ENCODE results near the gene CPNE8.
A peak's percentile ranks its signal among the peaks of the same experiment; 100 is the strongest.

- TF ChIP-seq EZH2 (IDR thresholded peaks at IDR 0.05; ENCODE audit: borderline replicate concordance, insufficient read depth, low read length, poor library complexity, severe bottlenecking) (no peak), REST (IDR thresholded peaks at IDR 0.05; ENCODE audit: borderline replicate concordance) (no peak), MXI1 (conservative IDR thresholded peaks at IDR 0.05; ENCODE audit: poor library complexity, severe bottlenecking) (no peak)
- TF ChIP-seq, protein P1, sequence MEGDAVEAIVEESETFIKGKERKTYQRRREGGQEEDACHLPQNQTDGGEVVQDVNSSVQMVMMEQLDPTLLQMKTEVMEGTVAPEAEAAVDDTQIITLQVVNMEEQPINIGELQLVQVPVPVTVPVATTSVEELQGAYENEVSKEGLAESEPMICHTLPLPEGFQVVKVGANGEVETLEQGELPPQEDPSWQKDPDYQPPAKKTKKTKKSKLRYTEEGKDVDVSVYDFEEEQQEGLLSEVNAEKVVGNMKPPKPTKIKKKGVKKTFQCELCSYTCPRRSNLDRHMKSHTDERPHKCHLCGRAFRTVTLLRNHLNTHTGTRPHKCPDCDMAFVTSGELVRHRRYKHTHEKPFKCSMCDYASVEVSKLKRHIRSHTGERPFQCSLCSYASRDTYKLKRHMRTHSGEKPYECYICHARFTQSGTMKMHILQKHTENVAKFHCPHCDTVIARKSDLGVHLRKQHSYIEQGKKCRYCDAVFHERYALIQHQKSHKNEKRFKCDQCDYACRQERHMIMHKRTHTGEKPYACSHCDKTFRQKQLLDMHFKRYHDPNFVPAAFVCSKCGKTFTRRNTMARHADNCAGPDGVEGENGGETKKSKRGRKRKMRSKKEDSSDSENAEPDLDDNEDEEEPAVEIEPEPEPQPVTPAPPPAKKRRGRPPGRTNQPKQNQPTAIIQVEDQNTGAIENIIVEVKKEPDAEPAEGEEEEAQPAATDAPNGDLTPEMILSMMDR (IDR thresholded peaks at IDR 0.05; ENCODE audit: poor library complexity, severe bottlenecking): peak; percentile 54
Measured at GRCh38 chr12:38664661-38665269, 240.6 kb downstream of the CPNE8 start.

Data from neural cell (in vitro differentiated cells).